ENCODE measurements around the gene FAM184B.

The FAM184B gene

DNA sequence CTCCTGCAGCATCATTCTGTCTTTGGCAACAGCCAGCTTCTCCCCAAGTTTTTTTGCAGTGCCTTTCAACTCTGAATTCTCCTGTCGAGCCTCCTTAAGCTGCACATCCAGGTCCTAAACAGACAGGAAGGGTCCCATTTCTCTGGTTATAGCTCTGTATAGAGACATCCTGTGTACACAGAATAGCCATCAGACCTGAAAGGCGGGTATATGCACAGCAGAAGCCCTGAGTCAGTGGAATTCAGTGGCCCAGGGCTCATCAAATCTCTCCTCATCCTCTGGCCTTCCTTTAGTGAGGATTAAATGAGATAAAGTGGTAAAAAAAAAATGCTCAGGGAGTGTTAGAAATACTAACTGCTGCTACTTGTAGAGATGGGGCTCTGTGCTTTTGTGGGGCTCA is 73.8 kb downstream of the FAM184B start:
- WGBS, 2 experiments, result 90 to 92% methylated on average over 2 of the region's 2 CpGs
- Histone ChIP-seq H3K27me3 (ENCODE audit: control insufficient read depth, insufficient read depth, low read length, poor library complexity, severe bottlenecking) (no peaks in the 10 kb centered on the region), H3K4me3 (ENCODE audit: insufficient read depth, low read depth, low read length) (no peak overlapping the region), H3K9me3 (ENCODE audit: control insufficient read depth, low read length) (no peaks in the 10 kb centered on the region), H3K27ac (ENCODE audit: insufficient read depth, low read depth, low read length, poor library complexity, severe bottlenecking) (no peak overlapping the region), H3K36me3 (ENCODE audit: control insufficient read depth, insufficient read depth, low read length) (no peaks in the 10 kb centered on the region), H3K4me1 (ENCODE audit: control insufficient read depth, insufficient read depth, low read length) (no peaks in the 10 kb centered on the region)

DNA sequence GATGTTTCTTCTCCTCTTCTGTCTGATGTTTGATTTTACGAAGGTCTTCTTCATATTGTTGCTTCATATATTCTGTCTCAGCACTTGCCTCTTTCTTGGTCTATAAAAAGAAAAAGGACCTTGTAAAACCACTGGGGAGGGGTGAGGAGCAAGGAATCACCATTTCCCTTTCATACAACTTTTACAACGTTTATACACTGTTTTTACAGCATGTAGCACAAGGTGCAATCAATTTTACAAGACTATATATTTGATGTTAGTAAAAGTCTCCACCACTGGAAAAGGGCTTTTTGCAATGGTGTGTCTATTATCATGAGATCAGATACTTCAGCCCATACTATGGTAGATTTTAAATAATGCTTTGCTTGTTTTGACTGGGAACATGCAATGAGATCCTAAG is 76.3 kb downstream of the FAM184B start:
- H3K27me3 ChIP-seq (ENCODE audit: control insufficient read depth, insufficient read depth, low read length, poor library complexity, severe bottlenecking), result no peaks in the 10 kb centered on the region
- no peaks in the 10 kb centered on the region for H3K36me3 ChIP-seq (ENCODE audit: control insufficient read depth, insufficient read depth, low read length)
- H3K4me1 ChIP-seq (ENCODE audit: control insufficient read depth, insufficient read depth, low read length), result no peaks in the 10 kb centered on the region
- no peak overlapping the region for H3K27ac ChIP-seq (ENCODE audit: insufficient read depth, low read depth, low read length, poor library complexity, severe bottlenecking)
- 96% methylated on average over 2 of the region's 2 CpGs; no CpG with 5 or more reads in 1 of the 2 experiments for WGBS, 2 experiments
- H3K4me3 ChIP-seq (ENCODE audit: insufficient read depth, low read depth, low read length), result no peak overlapping the region
- no peaks in the 10 kb centered on the region for H3K9me3 ChIP-seq (ENCODE audit: control insufficient read depth, low read length)

DNA sequence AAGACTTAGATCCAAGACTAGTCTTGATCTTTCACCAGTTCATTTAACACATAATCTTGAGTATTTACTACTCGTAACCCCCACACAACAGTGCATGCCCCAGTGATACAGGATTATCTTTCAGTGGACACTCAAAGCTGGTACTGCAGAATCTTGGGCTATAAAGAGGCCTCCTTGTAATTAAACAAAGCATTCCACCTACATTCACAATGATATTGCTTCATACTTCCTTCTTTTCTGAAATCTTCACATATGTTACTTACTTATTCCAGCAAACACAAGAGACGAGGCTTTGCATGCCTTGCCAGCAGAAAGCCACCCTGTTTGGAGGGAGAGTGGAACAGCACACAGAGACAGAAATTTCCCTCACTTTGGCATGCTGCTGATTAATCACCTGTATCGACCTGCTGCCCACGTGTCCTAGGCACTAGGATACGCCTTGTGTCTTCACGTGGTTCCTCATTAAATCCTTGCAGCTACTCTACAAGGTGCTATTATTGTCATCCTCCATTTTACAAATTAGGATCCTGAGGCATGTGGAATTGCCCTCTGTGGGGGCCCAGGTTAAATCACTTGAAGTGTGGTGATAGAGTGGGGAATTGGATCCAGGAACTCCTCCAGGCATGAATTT is 77.3 kb downstream of the FAM184B start:
- Histone ChIP-seq H3K36me3 (ENCODE audit: control insufficient read depth, insufficient read depth, low read length) (no peaks in the 10 kb centered on the region), H3K27me3 (ENCODE audit: control insufficient read depth, insufficient read depth, low read length, poor library complexity, severe bottlenecking) (no peaks in the 10 kb centered on the region), H3K9me3 (ENCODE audit: control insufficient read depth, low read length) (no peaks in the 10 kb centered on the region), H3K4me3 (ENCODE audit: insufficient read depth, low read depth, low read length) (no peak overlapping the region), H3K27ac (ENCODE audit: insufficient read depth, low read depth, low read length, poor library complexity, severe bottlenecking) (no peak overlapping the region), H3K4me1 (ENCODE audit: control insufficient read depth, insufficient read depth, low read length) (no peaks in the 10 kb centered on the region)
- WGBS, 2 experiments, result 93 to 95% methylated on average over 6 of the region's 6 CpGs

DNA sequence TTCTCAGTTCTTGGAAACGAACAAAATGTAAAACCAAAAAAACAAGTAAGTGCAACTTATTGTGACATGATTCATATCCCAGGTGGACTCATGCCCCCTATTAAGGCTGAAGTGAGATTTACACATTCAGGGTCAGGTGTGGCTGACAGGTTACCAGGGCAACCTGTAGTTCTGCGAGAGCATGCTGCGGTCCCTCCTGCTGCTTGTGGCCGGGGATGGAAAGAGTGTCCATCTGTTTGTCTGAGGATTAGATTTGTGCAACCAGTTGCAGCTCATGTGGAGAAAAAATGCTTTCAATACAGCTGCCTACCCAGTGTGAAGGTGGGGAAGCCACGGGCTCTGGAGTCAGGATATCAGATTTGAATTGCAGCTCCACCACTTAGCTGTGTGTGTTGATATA is 78.8 kb downstream of the FAM184B start:
- H3K4me1 ChIP-seq (ENCODE audit: control insufficient read depth, insufficient read depth, low read length), result no peaks in the 10 kb centered on the region
- no peak overlapping the region for H3K27ac ChIP-seq (ENCODE audit: insufficient read depth, low read depth, low read length, poor library complexity, severe bottlenecking)
- H3K4me3 ChIP-seq (ENCODE audit: insufficient read depth, low read depth, low read length), result no peak overlapping the region
- H3K36me3 ChIP-seq (ENCODE audit: control insufficient read depth, insufficient read depth, low read length), result no peaks in the 10 kb centered on the region
- 84 to 90% methylated on average over 5 of the region's 5 CpGs for WGBS, 2 experiments
- no peaks in the 10 kb centered on the region for H3K27me3 ChIP-seq (ENCODE audit: control insufficient read depth, insufficient read depth, low read length, poor library complexity, severe bottlenecking)
- H3K9me3 ChIP-seq (ENCODE audit: control insufficient read depth, low read length), result no peaks in the 10 kb centered on the region

DNA sequence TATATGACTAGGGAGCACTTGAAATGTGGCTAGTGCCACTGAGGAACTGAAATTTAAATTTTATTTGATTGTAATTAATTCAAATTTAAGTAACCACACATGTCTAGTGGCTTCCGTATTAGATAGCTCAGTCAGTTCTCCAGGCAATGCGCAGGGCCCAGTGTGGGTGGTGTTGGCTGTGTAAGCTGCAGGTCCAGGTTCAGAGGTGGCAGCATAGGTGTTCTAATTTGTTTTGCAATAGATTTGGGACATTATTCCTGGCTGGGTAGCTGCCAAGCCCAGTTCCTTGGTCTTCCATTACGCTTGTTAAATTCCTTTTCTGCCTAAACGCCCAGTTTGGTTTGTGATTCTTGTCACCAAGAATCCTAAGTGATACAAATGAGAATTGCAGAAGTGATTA is 79.5 kb downstream of the FAM184B start:
- Histone ChIP-seq H3K27me3 (ENCODE audit: control insufficient read depth, insufficient read depth, low read length, poor library complexity, severe bottlenecking) (no peaks in the 10 kb centered on the region), H3K4me3 (ENCODE audit: insufficient read depth, low read depth, low read length) (no peak overlapping the region), H3K4me1 (ENCODE audit: control insufficient read depth, insufficient read depth, low read length) (no peaks in the 10 kb centered on the region), H3K27ac (ENCODE audit: insufficient read depth, low read depth, low read length, poor library complexity, severe bottlenecking) (no peak overlapping the region), H3K36me3 (ENCODE audit: control insufficient read depth, insufficient read depth, low read length) (no peaks in the 10 kb centered on the region), H3K9me3 (ENCODE audit: control insufficient read depth, low read length) (no peaks in the 10 kb centered on the region)
- 96 to 97% methylated on average over 4 of the region's 4 CpGs for WGBS, 2 experiments

DNA sequence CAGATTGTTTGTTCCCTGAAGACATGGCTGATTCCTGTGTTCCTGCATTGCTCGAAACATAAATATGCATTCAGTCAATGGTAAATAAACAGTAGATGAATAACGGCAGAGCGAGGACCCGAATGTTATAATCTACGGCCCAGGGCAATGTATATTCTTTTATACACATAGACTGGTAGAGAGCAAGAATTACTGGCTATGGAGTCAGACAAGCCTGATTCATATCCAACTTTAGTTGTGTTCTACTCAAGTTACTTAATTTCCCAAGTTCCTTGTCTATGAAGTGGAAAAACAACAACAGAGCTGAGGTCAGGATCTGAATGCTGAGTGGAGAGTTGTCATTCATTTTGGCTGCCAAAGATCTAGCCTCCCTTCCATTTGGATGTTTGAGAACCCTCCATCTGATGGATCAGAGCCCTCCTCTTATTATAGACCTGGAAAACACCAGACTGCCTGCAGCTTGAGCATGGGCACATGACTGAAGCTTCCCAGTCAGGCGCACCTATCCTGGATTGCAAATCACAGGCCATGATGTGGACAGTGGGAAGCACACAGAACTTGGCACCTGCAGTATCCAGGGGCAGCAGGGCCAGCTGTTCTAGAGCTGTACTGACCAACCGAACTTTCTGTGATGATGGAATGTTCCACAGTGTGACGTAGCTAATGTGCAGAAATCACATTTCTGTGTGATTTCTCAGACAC is 80.1 kb downstream of the FAM184B start:
- H3K36me3 ChIP-seq (ENCODE audit: control insufficient read depth, insufficient read depth, low read length), result no peaks in the 10 kb centered on the region
- no peak overlapping the region for H3K4me3 ChIP-seq (ENCODE audit: insufficient read depth, low read depth, low read length)
- no peak overlapping the region for H3K27ac ChIP-seq (ENCODE audit: insufficient read depth, low read depth, low read length, poor library complexity, severe bottlenecking)
- no peaks in the 10 kb centered on the region for H3K4me1 ChIP-seq (ENCODE audit: control insufficient read depth, insufficient read depth, low read length)
- 93 to 96% methylated on average over 8 of the region's 8 CpGs for WGBS, 2 experiments
- no peaks in the 10 kb centered on the region for H3K27me3 ChIP-seq (ENCODE audit: control insufficient read depth, insufficient read depth, low read length, poor library complexity, severe bottlenecking)
- H3K9me3 ChIP-seq (ENCODE audit: control insufficient read depth, low read length), result no peaks in the 10 kb centered on the region

DNA sequence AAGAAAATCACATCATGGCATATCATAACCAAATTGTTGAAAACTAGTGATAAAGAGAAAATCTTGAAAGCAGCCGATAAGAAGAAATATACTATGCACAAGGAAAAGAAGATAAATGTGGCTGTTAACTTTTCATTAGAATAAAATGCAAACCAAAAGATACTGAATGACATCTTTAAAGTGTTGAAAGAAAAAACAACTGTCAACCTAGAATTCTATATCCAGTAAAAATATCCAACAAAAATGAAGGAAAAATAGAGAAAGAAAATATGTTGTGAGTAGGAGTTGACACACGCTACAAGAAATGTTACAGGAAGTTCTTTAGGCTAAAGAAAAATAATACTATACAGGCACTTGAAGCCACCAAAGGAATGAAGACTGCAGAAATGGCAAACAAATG is 82.0 kb downstream of the FAM184B start:
- no peaks in the 10 kb centered on the region for H3K9me3 ChIP-seq (ENCODE audit: control insufficient read depth, low read length)
- H3K27ac ChIP-seq (ENCODE audit: insufficient read depth, low read depth, low read length, poor library complexity, severe bottlenecking), result no peak overlapping the region
- H3K27me3 ChIP-seq (ENCODE audit: control insufficient read depth, insufficient read depth, low read length, poor library complexity, severe bottlenecking), result no peaks in the 10 kb centered on the region
- 40 to 83% methylated on average over 1 of the region's 2 CpGs for WGBS, 2 experiments
- H3K36me3 ChIP-seq (ENCODE audit: control insufficient read depth, insufficient read depth, low read length), result no peaks in the 10 kb centered on the region
- H3K4me3 ChIP-seq (ENCODE audit: insufficient read depth, low read depth, low read length), result no peak overlapping the region
- no peaks in the 10 kb centered on the region for H3K4me1 ChIP-seq (ENCODE audit: control insufficient read depth, insufficient read depth, low read length)

- 95 to 98% methylated on average over 3 of the region's 4 CpGs for WGBS, 2 experiments
- Histone ChIP-seq H3K9me3 (ENCODE audit: control insufficient read depth, low read length) (no peaks in the 10 kb centered on the region), H3K27ac (ENCODE audit: insufficient read depth, low read depth, low read length, poor library complexity, severe bottlenecking) (no peak overlapping the region), H3K4me1 (ENCODE audit: control insufficient read depth, insufficient read depth, low read length) (no peaks in the 10 kb centered on the region), H3K36me3 (ENCODE audit: control insufficient read depth, insufficient read depth, low read length) (no peaks in the 10 kb centered on the region), H3K27me3 (ENCODE audit: control insufficient read depth, insufficient read depth, low read length, poor library complexity, severe bottlenecking) (no peaks in the 10 kb centered on the region), H3K4me3 (ENCODE audit: insufficient read depth, low read depth, low read length) (no peak overlapping the region)
Measured at GRCh38 chr4:17698116-17698515, 83.3 kb downstream of the FAM184B start.

DNA sequence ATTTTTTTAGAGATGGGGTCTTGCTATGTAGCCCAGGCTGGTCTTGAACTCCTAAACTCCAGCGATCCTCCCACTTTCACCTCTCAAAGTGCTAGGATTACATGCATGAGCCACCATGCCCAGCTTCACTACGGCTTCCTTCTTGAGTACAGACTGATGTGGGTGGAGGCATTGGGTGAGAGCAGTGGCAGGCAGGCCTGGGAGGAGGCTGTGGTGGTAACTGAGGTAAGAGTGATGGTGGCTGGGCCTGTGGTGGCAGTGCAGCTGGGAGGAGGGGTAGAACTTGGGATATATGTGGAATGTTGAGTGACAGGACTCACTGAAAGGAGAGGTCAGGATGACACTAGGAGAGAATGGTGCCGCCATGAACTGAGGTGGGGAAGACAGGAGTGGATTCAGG is 86.1 kb downstream of the FAM184B start:
- 91 to 94% methylated on average over 3 of the region's 3 CpGs for WGBS, 2 experiments
- no peaks in the 10 kb centered on the region for H3K36me3 ChIP-seq (ENCODE audit: control insufficient read depth, insufficient read depth, low read length)
- no peaks in the 10 kb centered on the region for H3K9me3 ChIP-seq (ENCODE audit: control insufficient read depth, low read length)
- H3K27me3 ChIP-seq (ENCODE audit: control insufficient read depth, insufficient read depth, low read length, poor library complexity, severe bottlenecking), result no peaks in the 10 kb centered on the region
- no peaks in the 10 kb centered on the region for H3K4me1 ChIP-seq (ENCODE audit: control insufficient read depth, insufficient read depth, low read length)
- no peak overlapping the region for H3K4me3 ChIP-seq (ENCODE audit: insufficient read depth, low read depth, low read length)
- H3K27ac ChIP-seq (ENCODE audit: insufficient read depth, low read depth, low read length, poor library complexity, severe bottlenecking), result no peak overlapping the region

- Histone ChIP-seq H3K27me3 (ENCODE audit: control insufficient read depth, insufficient read depth, low read length, poor library complexity, severe bottlenecking) (no peaks in the 10 kb centered on the region), H3K9me3 (ENCODE audit: control insufficient read depth, low read length) (no peaks in the 10 kb centered on the region), H3K4me3 (ENCODE audit: insufficient read depth, low read depth, low read length) (no peak overlapping the region), H3K36me3 (ENCODE audit: control insufficient read depth, insufficient read depth, low read length) (no peaks in the 10 kb centered on the region), H3K4me1 (ENCODE audit: control insufficient read depth, insufficient read depth, low read length) (no peaks in the 10 kb centered on the region), H3K27ac (ENCODE audit: insufficient read depth, low read depth, low read length, poor library complexity, severe bottlenecking) (no peak overlapping the region)
- WGBS, 2 experiments, result 36 to 39% methylated on average over 1 of the region's 1 CpG
Measured at GRCh38 chr4:17694552-17694951, 86.9 kb downstream of the FAM184B start.
